IMR-90 (cell line): Measurements from ENCODE around the gene PTGES2. TPM values are rescaled to one million over a fixed set of nuclear protein-coding genes. Genes with fewer than 3 reads are reported as not detected.

Experiments used
- ATAC-seq: fragments of 200-7000 bp; cut with Tn5 transposase; 2 replicates; pipeline ENCODE4 v1.9.1; 2020; ENCODE audit warnings: low read depth, mild to moderate bottlenecking, moderate library complexity
- BruUV-seq: library from RNA; stranded (reverse); fragments of 400-500 nt; replicated peaks from 2 replicates; lab custom pipeline; 2021; lab: Mats Ljungman, UMichigan
- CTCF ChIA-PET: fragments of 300-600 bp; formaldehyde crosslinking; extraction: SDS; loops from one replicate; lab custom pipeline; 2021; ENCODE audit warnings: antibody characterized with exemption; lab: Yijun Ruan, JAX
- POLR2A ChIA-PET: fragments of 300-600 bp; sonication (Branson Sonifier 250); formaldehyde crosslinking; loops from one replicate; lab custom pipeline; 2022; ENCODE audit warnings: antibody characterized with exemption; ENCODE audit not compliant: unreplicated experiment; lab: Charles Lee
- DNase-seq: peaks from one replicate; pipeline ENCODE4 v3.0.0; 2013
- H2AFZ ChIP-seq: replicated peaks from 2 replicates; pipeline ENCODE3; 2013; ENCODE audit warnings: low read length, mild to moderate bottlenecking; ENCODE audit not compliant: poor library complexity
- H2AK5ac ChIP-seq: 2 replicates; pipeline ENCODE4 v1.6.1; 2013; ENCODE audit warnings: low read depth, low read length, inconsistent platforms
- H2AK9ac ChIP-seq: replicated peaks from 2 replicates; pipeline ENCODE3; 2013; ENCODE audit warnings: mild to moderate bottlenecking, low read depth, low read length, moderate library complexity; ENCODE audit not compliant: poor library complexity
- H2BK120ac ChIP-seq: 2 replicates; pipeline ENCODE4 v1.6.1; 2013; ENCODE audit warnings: low read depth, low read length, inconsistent platforms
- H2BK15ac ChIP-seq: 3 replicates; pipeline ENCODE4 v1.6.1; 2013; ENCODE audit warnings: low read depth, low read length, inconsistent platforms
- H2BK20ac ChIP-seq: 2 replicates; pipeline ENCODE4 v1.6.1; 2013; ENCODE audit warnings: low read depth, mild to moderate bottlenecking, inconsistent platforms, low read length, moderate library complexity
- H2BK5ac ChIP-seq: 2 replicates; pipeline ENCODE4 v1.6.1; 2013; ENCODE audit warnings: mild to moderate bottlenecking, low read depth, low read length, inconsistent platforms; ENCODE audit not compliant: poor library complexity, severe bottlenecking
- H3K14ac ChIP-seq: replicated peaks from 2 replicates; pipeline ENCODE4 v1.6.1; 2013; ENCODE audit warnings: low read depth, low read length, inconsistent platforms
- H3K18ac ChIP-seq: 2 replicates; pipeline ENCODE4 v1.6.1; 2013; ENCODE audit warnings: low read depth, low read length, control low read depth
- H3K23ac ChIP-seq: 2 replicates; pipeline ENCODE4 v1.6.1; 2013; ENCODE audit warnings: low read depth, low read length, inconsistent platforms
- H3K27ac ChIP-seq: 2 replicates; pipeline ENCODE4 v1.5.1; 2013; ENCODE audit warnings: mild to moderate bottlenecking, control low read depth, low read length; ENCODE audit not compliant: insufficient read depth
- H3K27me3 ChIP-seq: 2 replicates; pipeline ENCODE4 v1.6.1; 2013; ENCODE audit warnings: low read length; ENCODE audit not compliant: control insufficient read depth, insufficient read depth
- H3K36me3 ChIP-seq: 2 replicates; pipeline ENCODE4 v1.6.1; 2013; ENCODE audit warnings: low read length, mixed read lengths; ENCODE audit not compliant: control insufficient read depth, insufficient read depth
- H3K4ac ChIP-seq: 2 replicates; pipeline ENCODE4 v1.6.1; 2013; ENCODE audit warnings: low read depth, low read length, inconsistent platforms
- H3K4me1 ChIP-seq: 2 replicates; pipeline ENCODE4 v1.6.1; 2013; ENCODE audit warnings: low read length, mixed read lengths; ENCODE audit not compliant: control insufficient read depth, insufficient read depth
- H3K4me2 ChIP-seq: 2 replicates; pipeline ENCODE4 v1.6.1; 2013; ENCODE audit warnings: low read depth, mild to moderate bottlenecking, control low read depth, low read length, moderate library complexity
- H3K4me3 ChIP-seq: 2 replicates; pipeline ENCODE4 v1.5.1; 2013; ENCODE audit warnings: low read depth, mild to moderate bottlenecking, control low read depth, low read length, moderate library complexity; ENCODE audit not compliant: insufficient read depth
- H3K56ac ChIP-seq: 2 replicates; pipeline ENCODE4 v1.6.1; 2013; ENCODE audit warnings: low read length, inconsistent platforms; ENCODE audit not compliant: insufficient read depth; ENCODE audit errors: extremely low read depth
- H3K79me1 ChIP-seq, 2 experiments: 2 replicates each; pipeline ENCODE4 v1.6.1; 2013; ENCODE audit warnings: low read length in 2 of 2, inconsistent platforms in 1 of 2, low read depth in 1 of 2
- H3K9ac ChIP-seq: 2 replicates; pipeline ENCODE4 v1.6.1; 2013; ENCODE audit warnings: low read depth, low read length, control low read depth
- H3K9me1 ChIP-seq: 2 replicates; pipeline ENCODE4 v1.6.1; 2013; ENCODE audit warnings: low read length, inconsistent platforms; ENCODE audit not compliant: insufficient read depth
- H3K9me3 ChIP-seq: 2 replicates; pipeline ENCODE4 v1.6.1; 2013; ENCODE audit warnings: low read length; ENCODE audit not compliant: control insufficient read depth, insufficient read depth
- H4K20me1 ChIP-seq: 2 replicates; pipeline ENCODE4 v1.6.1; 2013; ENCODE audit warnings: low read length, inconsistent platforms; ENCODE audit not compliant: insufficient read depth
- H4K5ac ChIP-seq: 2 replicates; pipeline ENCODE4 v1.6.1; 2013; ENCODE audit warnings: mild to moderate bottlenecking, low read depth, low read length, control low read depth
- H4K8ac ChIP-seq, 2 experiments: 2 replicates each; pipeline ENCODE4 v1.6.1; 2013; ENCODE audit warnings: low read depth in 2 of 2, low read length in 2 of 2, control low read depth in 1 of 2, inconsistent platforms in 1 of 2
- H4K91ac ChIP-seq: 2 replicates; pipeline ENCODE4 v1.6.1; 2013; ENCODE audit warnings: low read depth, low read length, inconsistent platforms; ENCODE audit not compliant: insufficient read depth
- BHLHE40 ChIP-seq: fragments of 150-350 bp; IDR thresholded peaks from 2 replicates; pipeline ENCODE4 v1.6.1; 2016; ENCODE audit warnings: mild to moderate bottlenecking, low read depth, low read length
- CHD1 ChIP-seq: IDR thresholded peaks from 2 replicates; pipeline ENCODE4 v1.6.1; 2012; ENCODE audit warnings: low read depth, low read length, improper control_type of control experiment
- FOS ChIP-seq: fragments of 150-350 bp; IDR thresholded peaks from 2 replicates; pipeline ENCODE4 v1.6.1; 2016; ENCODE audit warnings: low read depth, low read length
- MAFK ChIP-seq: IDR thresholded peaks from 2 replicates; pipeline ENCODE4 v1.6.1; 2012; ENCODE audit warnings: low read depth, low read length, improper control_type of control experiment
- MAZ ChIP-seq: IDR thresholded peaks from 2 replicates; pipeline ENCODE4 v1.6.1; 2012; ENCODE audit warnings: low read depth, mild to moderate bottlenecking, low read length, improper control_type of control experiment, moderate library complexity, borderline replicate concordance
- MXI1 ChIP-seq: IDR thresholded peaks from 2 replicates; pipeline ENCODE4 v1.6.1; 2012; ENCODE audit warnings: low read depth, mild to moderate bottlenecking, low read length, moderate library complexity, borderline replicate concordance
- NFE2L2 ChIP-seq: fragments of 150-350 bp; IDR thresholded peaks from 2 replicates; pipeline ENCODE4 v1.6.1; 2016; ENCODE audit warnings: low read depth, mild to moderate bottlenecking, low read length
- POLR2A ChIP-seq: IDR thresholded peaks from 2 replicates; pipeline ENCODE4 v1.6.1; 2012; ENCODE audit warnings: mild to moderate bottlenecking, low read depth, low read length
- RAD21 ChIP-seq: IDR thresholded peaks from 2 replicates; pipeline ENCODE4 v1.6.1; 2012; ENCODE audit warnings: low read length, improper control_type of control experiment
- RCOR1 ChIP-seq: IDR thresholded peaks from 2 replicates; pipeline ENCODE4 v1.6.1; 2012; ENCODE audit warnings: mild to moderate bottlenecking, low read length, improper control_type of control experiment; ENCODE audit not compliant: insufficient replicate concordance
- RFX5 ChIP-seq: IDR thresholded peaks from 2 replicates; pipeline ENCODE4 v1.8.0; 2012; ENCODE audit warnings: low read depth, mild to moderate bottlenecking, low read length, moderate library complexity
- SMC3 ChIP-seq: fragments of 150-350 bp; IDR thresholded peaks from 2 replicates; pipeline ENCODE4 v1.6.1; 2016; ENCODE audit warnings: low read depth, mild to moderate bottlenecking, antibody characterized with exemption, low read length, moderate library complexity
- WGBS, 2 experiments: methylation state at CpG; one replicate each; pipeline versions ENCODE4 v1.1.5 to v1.1.7; 2013; ENCODE audit warnings: missing lambda C conversion rate in 2 of 2; ENCODE audit not compliant: insufficient read length in 1 of 2; ENCODE audit errors: extremely low coverage in 2 of 2; 5-methylcytosine and 5-hydroxymethylcytosine counted together
- dilution Hi-C: fragments of 300-500 bp; cut with HindIII; formaldehyde crosslinking; loops from one replicate; pipeline ENCODE4 v1.14.3; 2018; ENCODE audit warnings: low sequenced_read_pairs; ENCODE audit not compliant: unreplicated experiment
- in situ Hi-C: fragments of 300-500 bp; cut with MboI; formaldehyde crosslinking; loops from 3 replicates; pipeline ENCODE4 v1.14.3; 2019; ENCODE audit warnings: low sequenced_read_pairs, inconsistent platforms, mixed read lengths
- intact Hi-C: fragments of 100-400 bp; cut with micrococcal nuclease; formaldehyde crosslinking; loops from 2 replicates; pipeline ENCODE4 v1.10.0; 2022
- polyA plus RNA-seq, 3 experiments: library from polyadenylated mRNA; depleted of rRNA; stranded (reverse); fragments of >200 nt; gene quantifications; 2 replicates each; pipeline ENCODE4 v1.2.3, GENCODE V29; 2012; ENCODE audit warnings: low replicate concordance in 1 of 3
- total RNA-seq: library from RNA; depleted of rRNA; stranded (reverse); fragments of >200 nt; gene quantifications from 2 replicates; pipeline ENCODE4 v1.2.3, GENCODE V29; 2012
- TF ChIP-seq, protein P1 (sequence below): fragments of 150-350 bp; IDR thresholded peaks from 2 replicates; pipeline ENCODE4 v1.6.1; 2016; ENCODE audit warnings: low read depth, mild to moderate bottlenecking, low read length, moderate library complexity, borderline replicate concordance
- TF ChIP-seq, protein P2 (sequence below): conservative IDR thresholded peaks from 2 replicates; pipeline ENCODE4 v1.5.1; 2012; ENCODE audit warnings: mild to moderate bottlenecking, low read depth, low read length, improper control_type of control experiment
- TF ChIP-seq, protein P3 (sequence below): fragments of 150-350 bp; IDR thresholded peaks from 2 replicates; pipeline ENCODE4 v1.6.1; 2017; ENCODE audit warnings: mild to moderate bottlenecking, antibody characterized with exemption, low read length, low read depth

PTGES2 gene
- total and polyA plus RNA-seq, 2 of the 4 experiments (the other 2 are of a cell fraction): 100 to 107 TPM

GRCh38 chr9:128118971-128119665, 8.4 kb downstream of the PTGES2 start:
- H3K4me1 ChIP-seq: no peaks in the 10 kb centered on the region
- BruUV-seq: no TSS peak
- no peaks in the 10 kb centered on the region for H3K79me1 ChIP-seq
- H2BK5ac ChIP-seq: no peak overlapping the region
- H3K9ac ChIP-seq: no peak overlapping the region
- H2AK9ac ChIP-seq: no peak overlapping the region
- no peak overlapping the region for H3K4me3 ChIP-seq
- no peak overlapping the region for H3K18ac ChIP-seq
- no peaks in the 10 kb centered on the region for H3K9me3 ChIP-seq
- H3K36me3 ChIP-seq: peaks cover 27% of the 10 kb centered on the region; the same call in 1 of the 2 replicates
- no peak overlapping the region for H3K14ac ChIP-seq
- no peak overlapping the region for H3K4me2 ChIP-seq
- no peak overlapping the region for H3K56ac ChIP-seq
- no peaks in the 10 kb centered on the region for H3K9me1 ChIP-seq
- H2BK20ac ChIP-seq: no peak overlapping the region
- no peak overlapping the region for H4K91ac ChIP-seq
- WGBS, 2 experiments: 83% methylated on average over 1 of the region's 15 CpGs; no CpG with 5 or more reads in 1 of the 2 experiments
- H3K27ac ChIP-seq: no peak overlapping the region
- ChIA-PET CTCF (no interaction called here), POLR2A (interaction anchor here (0.7 kb wide), 1 partner anchor 9 kb away, joined by 3 read pairs; no protein-coding TSS in a partner anchor)
- no peak overlapping the region for H2BK120ac ChIP-seq
- no peak overlapping the region for H2BK15ac ChIP-seq
- no peak overlapping the region for H4K8ac ChIP-seq
- H2AFZ ChIP-seq: no peak overlapping the region
- DNase-seq (no peak), ATAC-seq (no peak)
- no peaks in the 10 kb centered on the region for H3K27me3 ChIP-seq
- no peak overlapping the region for H4K5ac ChIP-seq
- in situ Hi-C loops: no loop called here
- H3K23ac ChIP-seq: no peak overlapping the region
- no peak overlapping the region for H2AK5ac ChIP-seq
- dilution Hi-C loops: no loop called here
- H3K4ac ChIP-seq: no peak overlapping the region
- no peaks in the 10 kb centered on the region; the same call in 1 of the 2 replicates for H4K20me1 ChIP-seq
- intact Hi-C loops: loop anchor here (5.0 kb wide), 1 partner anchor 377 kb away; no protein-coding TSS in a partner anchor
- no peak for TF ChIP-seq CHD1
- no peak for TF ChIP-seq SMC3
- no peak for TF ChIP-seq FOS
- no peak for TF ChIP-seq RFX5
- no peak for TF ChIP-seq MAZ
- TF ChIP-seq, protein P1, sequence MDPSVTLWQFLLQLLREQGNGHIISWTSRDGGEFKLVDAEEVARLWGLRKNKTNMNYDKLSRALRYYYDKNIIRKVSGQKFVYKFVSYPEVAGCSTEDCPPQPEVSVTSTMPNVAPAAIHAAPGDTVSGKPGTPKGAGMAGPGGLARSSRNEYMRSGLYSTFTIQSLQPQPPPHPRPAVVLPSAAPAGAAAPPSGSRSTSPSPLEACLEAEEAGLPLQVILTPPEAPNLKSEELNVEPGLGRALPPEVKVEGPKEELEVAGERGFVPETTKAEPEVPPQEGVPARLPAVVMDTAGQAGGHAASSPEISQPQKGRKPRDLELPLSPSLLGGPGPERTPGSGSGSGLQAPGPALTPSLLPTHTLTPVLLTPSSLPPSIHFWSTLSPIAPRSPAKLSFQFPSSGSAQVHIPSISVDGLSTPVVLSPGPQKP: no peak
- TF ChIP-seq NFE2L2: no peak
- TF ChIP-seq POLR2A: no peak
- no peak for TF ChIP-seq MXI1
- TF ChIP-seq, protein P2, sequence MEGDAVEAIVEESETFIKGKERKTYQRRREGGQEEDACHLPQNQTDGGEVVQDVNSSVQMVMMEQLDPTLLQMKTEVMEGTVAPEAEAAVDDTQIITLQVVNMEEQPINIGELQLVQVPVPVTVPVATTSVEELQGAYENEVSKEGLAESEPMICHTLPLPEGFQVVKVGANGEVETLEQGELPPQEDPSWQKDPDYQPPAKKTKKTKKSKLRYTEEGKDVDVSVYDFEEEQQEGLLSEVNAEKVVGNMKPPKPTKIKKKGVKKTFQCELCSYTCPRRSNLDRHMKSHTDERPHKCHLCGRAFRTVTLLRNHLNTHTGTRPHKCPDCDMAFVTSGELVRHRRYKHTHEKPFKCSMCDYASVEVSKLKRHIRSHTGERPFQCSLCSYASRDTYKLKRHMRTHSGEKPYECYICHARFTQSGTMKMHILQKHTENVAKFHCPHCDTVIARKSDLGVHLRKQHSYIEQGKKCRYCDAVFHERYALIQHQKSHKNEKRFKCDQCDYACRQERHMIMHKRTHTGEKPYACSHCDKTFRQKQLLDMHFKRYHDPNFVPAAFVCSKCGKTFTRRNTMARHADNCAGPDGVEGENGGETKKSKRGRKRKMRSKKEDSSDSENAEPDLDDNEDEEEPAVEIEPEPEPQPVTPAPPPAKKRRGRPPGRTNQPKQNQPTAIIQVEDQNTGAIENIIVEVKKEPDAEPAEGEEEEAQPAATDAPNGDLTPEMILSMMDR: no peak
- no peak for TF ChIP-seq RCOR1
- no peak for TF ChIP-seq RAD21
- TF ChIP-seq, protein P3, sequence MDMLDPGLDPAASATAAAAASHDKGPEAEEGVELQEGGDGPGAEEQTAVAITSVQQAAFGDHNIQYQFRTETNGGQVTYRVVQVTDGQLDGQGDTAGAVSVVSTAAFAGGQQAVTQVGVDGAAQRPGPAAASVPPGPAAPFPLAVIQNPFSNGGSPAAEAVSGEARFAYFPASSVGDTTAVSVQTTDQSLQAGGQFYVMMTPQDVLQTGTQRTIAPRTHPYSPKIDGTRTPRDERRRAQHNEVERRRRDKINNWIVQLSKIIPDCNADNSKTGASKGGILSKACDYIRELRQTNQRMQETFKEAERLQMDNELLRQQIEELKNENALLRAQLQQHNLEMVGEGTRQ: no peak
- TF ChIP-seq BHLHE40: no peak
- no peak for TF ChIP-seq MAFK
